Activated T-cell treated with anti-CD3 and anti-CD28 coated beads, Interleukin-2, amount 50 U/mL, for 72 hours (primary cell): Measurements from ENCODE around the gene PTPMT1. TPM values are rescaled to one million over a fixed set of nuclear protein-coding genes. Genes with fewer than 3 reads are reported as not detected.
A peak's percentile ranks its signal among the peaks of the same experiment; 100 is the strongest.

Experiments used
- ATAC-seq, 2 donors: fragments of 150-1000 bp; cut with Tn5 transposase; replicated peaks in 1 of 2; 2 replicates each; pipeline ENCODE4 v1.10.0; 2021; ENCODE audit warnings: moderate library complexity in 2 of 2, mild to moderate bottlenecking in 1 of 2
- DNase-seq, 2 donors: peaks; one replicate each; pipeline ENCODE4 v3.0.0; 2021 to 2022; ENCODE audit warnings: mixed read lengths in 1 of 2
- H3K27ac Mint-ChIP-seq: one replicate; pipeline ENCODE4 v1.8.0; 2022; ENCODE audit warnings: mild to moderate bottlenecking, moderate library complexity, mixed read lengths
- H3K27me3 Mint-ChIP-seq: one replicate; pipeline ENCODE4 v1.8.0; 2022; ENCODE audit warnings: low read depth, mixed read lengths
- H3K36me3 Mint-ChIP-seq, 2 donors: one replicate each; pipeline ENCODE4 v1.8.0; 2022; ENCODE audit warnings: mixed read lengths in 2 of 2, mild to moderate bottlenecking in 1 of 2; ENCODE audit not compliant: insufficient read depth in 2 of 2
- H3K4me1 Mint-ChIP-seq: one replicate; pipeline ENCODE4 v1.8.0; 2022; ENCODE audit warnings: low read depth, mixed read lengths
- H3K4me3 Mint-ChIP-seq, 2 donors: one replicate each; pipeline ENCODE4 v1.8.0; 2022; ENCODE audit warnings: mild to moderate bottlenecking in 2 of 2, mixed read lengths in 2 of 2, moderate library complexity in 2 of 2
- H3K9me3 Mint-ChIP-seq, 2 donors: one replicate each; pipeline ENCODE4 v1.8.0; 2022; ENCODE audit warnings: mixed read lengths in 2 of 2
- total RNA-seq, 2 donors: library from RNA; stranded (reverse); gene quantifications; one replicate each; pipeline ENCODE4 v1.2.3, GENCODE V29; 2022

Gene PTPMT1
- total RNA-seq, 2 donors from 2014 or later = 37.0 to 40.1 TPM

- ATAC-seq (no peak), DNase-seq (no peak)
- H3K9me3 Mint-ChIP-seq = no peaks in the 10 kb centered on the region
- H3K4me3 Mint-ChIP-seq = no peak overlapping the region
- H3K4me1 Mint-ChIP-seq = no peaks in the 10 kb centered on the region
- H3K27ac Mint-ChIP-seq = no peak overlapping the region
- H3K27me3 Mint-ChIP-seq = no peaks in the 10 kb centered on the region
- no peaks in the 10 kb centered on the region for H3K36me3 Mint-ChIP-seq
These were observed 46.0 kb downstream of the PTPMT1 start for GRCh38 chr11:47611348-47611794.

DNA sequence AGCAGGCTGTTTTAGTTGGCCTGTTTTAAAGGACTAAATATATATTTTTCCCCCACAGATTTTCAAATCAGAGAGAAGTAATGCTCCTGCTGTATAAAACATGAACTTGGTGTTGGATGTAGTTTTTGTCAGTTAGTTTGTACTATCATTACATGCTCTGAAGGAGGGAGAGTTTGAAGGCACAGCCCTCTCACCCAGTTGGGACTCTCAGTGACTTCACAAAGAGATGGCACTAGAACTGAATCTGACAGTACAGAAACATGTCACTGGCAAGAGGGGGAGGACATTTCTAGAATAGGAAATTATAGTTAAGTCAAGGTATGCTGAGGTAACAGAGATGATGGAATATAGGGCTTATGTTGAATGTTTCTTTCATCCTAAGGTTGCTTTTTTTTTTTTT lies 49.9 kb downstream of the PTPMT1 start:
- Mint-ChIP-seq H3K27ac (peak overlapping the region; percentile 65), H3K4me1 (no peaks in the 10 kb centered on the region), H3K4me3 (no peak overlapping the region), H3K36me3 (peaks cover 0 to 3% of the 10 kb centered on the region in 2 donors), H3K27me3 (no peaks in the 10 kb centered on the region), H3K9me3 (no peaks in the 10 kb centered on the region)
- DNase-seq (no peak), ATAC-seq (no peak)

DNA sequence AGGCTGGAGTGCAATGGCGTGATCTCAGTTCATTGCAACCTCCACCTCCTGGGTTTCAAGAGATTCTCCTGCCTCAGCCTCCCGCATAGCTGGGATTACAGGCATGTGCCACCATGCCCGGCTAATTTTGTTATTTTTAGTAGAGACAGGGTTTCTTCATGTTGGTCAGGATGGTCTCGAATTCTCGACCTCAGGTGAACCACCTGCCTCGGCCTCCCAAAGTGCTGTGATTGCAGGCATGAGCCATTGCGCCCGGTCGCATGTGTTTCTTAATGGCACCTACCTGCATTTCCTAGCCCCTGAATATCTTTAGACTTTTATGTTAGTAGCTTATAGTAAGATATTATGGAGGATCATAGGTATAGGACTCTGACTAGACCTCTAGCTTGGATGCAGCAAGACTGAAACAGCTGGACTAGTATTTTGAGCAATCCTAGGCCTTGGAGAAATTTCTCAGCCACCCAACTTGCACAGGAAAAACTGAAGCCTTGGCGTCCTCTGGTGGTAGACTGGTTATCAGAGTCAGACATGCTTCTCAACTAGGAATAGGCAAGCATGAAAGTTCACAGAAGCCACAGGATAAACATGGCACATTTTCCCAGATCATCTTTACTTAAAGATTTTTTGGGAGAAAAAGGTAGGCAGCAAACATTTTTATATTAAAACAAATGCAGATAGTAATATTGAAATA lies 51.5 kb downstream of the PTPMT1 start:
- H3K36me3 Mint-ChIP-seq = peaks cover 0 to 4% of the 10 kb centered on the region in 2 donors
- peak; percentile 14 to 29 for DNase-seq

DNA sequence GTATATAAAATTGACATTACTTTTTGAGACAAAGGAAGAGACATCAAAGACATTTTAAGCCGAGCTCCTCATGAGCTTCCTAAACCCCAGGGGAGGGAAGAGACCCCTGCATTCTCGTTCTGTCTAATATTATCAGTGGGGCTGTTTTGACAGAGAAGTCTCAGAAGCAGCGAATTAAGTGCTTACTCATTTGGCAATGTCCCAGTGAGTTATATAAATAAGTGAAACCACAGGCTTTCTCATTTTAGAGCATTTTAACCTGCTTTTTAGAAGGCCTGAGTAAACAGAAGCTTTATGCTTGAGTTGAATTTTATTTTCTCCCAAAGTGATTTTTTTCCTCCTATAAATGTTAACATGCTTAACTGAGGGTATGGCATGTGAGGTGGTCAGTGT lies 52.0 kb downstream of the PTPMT1 start:
- H3K36me3 Mint-ChIP-seq = peaks cover 0 to 4% of the 10 kb centered on the region in 2 donors
- no peaks in the 10 kb centered on the region for H3K27me3 Mint-ChIP-seq
- no peaks in the 10 kb centered on the region for H3K9me3 Mint-ChIP-seq
- H3K4me1 Mint-ChIP-seq = no peaks in the 10 kb centered on the region
- no peak overlapping the region for H3K27ac Mint-ChIP-seq
- no peak overlapping the region for H3K4me3 Mint-ChIP-seq
- ATAC-seq = peak in 1 of 2 donors; percentile 33
- DNase-seq = no peak

More for the DNA sequence above, 51.5 kb downstream of the PTPMT1 start:
- Mint-ChIP-seq H3K27me3 (no peaks in the 10 kb centered on the region), H3K27ac (no peak overlapping the region), H3K4me1 (no peaks in the 10 kb centered on the region), H3K4me3 (no peak overlapping the region), H3K9me3 (no peaks in the 10 kb centered on the region)
- peak in 1 of 2 donors; percentile 51 for ATAC-seq

GRCh38 chr11:47620836-47621378 lies 55.5 kb downstream of the PTPMT1 start:
- Mint-ChIP-seq H3K36me3 (peaks cover 2 to 9% of the 10 kb centered on the region in 2 donors), H3K4me3 (no peak overlapping the region), H3K9me3 (no peaks in the 10 kb centered on the region), H3K27ac (peak overlapping the region; percentile 11), H3K4me1 (no peaks in the 10 kb centered on the region), H3K27me3 (no peaks in the 10 kb centered on the region)
- DNase-seq (no peak), ATAC-seq (no peak)

Other genes with a start within 250 kb of the PTPMT1 start
- gene MYBPC3, start 212.9 kb upstream of the PTPMT1 start, total RNA-seq = not detected
- under 1 TPM; 0.35 to 0.55 TPM for gene SPI1, start 187.1 kb upstream of the PTPMT1 start, total RNA-seq
- 10 to 100 TPM; 16.2 to 21.0 TPM for gene SLC39A13, start 157.0 kb upstream of the PTPMT1 start, total RNA-seq
- 100 to 1,000 TPM; 121 to 149 TPM for gene PSMC3, start 139.2 kb upstream of the PTPMT1 start, total RNA-seq
- gene RAPSN, start 116.5 kb upstream of the PTPMT1 start, total RNA-seq = 1 to 10 TPM in 1 of 2 donors, under 1 TPM in 1; 0.77 to 1.3 TPM
- 100 to 1,000 TPM; 128 to 149 TPM for gene CELF1, start 12.5 kb upstream of the PTPMT1 start, total RNA-seq
- gene KBTBD4, start 13.4 kb downstream of the PTPMT1 start, total RNA-seq = 10 to 100 TPM; 17.2 to 18.6 TPM
- 10 to 100 TPM; 78.9 to 84.2 TPM for gene NDUFS3, start 13.5 kb downstream of the PTPMT1 start, total RNA-seq
- under 1 TPM; 0.16 to 0.24 TPM for gene FAM180B, start 21.1 kb downstream of the PTPMT1 start, total RNA-seq
- gene C1QTNF4, start 28.8 kb downstream of the PTPMT1 start, total RNA-seq = under 1 TPM; 0.19 to 0.74 TPM
- gene MTCH2, start 77.0 kb downstream of the PTPMT1 start, total RNA-seq = 10 to 100 TPM; 47.9 to 56.2 TPM
- gene AGBL2, start 149.8 kb downstream of the PTPMT1 start, total RNA-seq = 1 to 10 TPM; 7.6 to 8.3 TPM
- 100 to 1,000 TPM; 148 to 157 TPM for gene FNBP4, start 201.7 kb downstream of the PTPMT1 start, total RNA-seq